ENCODE measurements around the gene CLEC2A. TPM values are rescaled to one million over a fixed set of nuclear protein-coding genes. Genes with fewer than 3 reads are reported as not detected.

Gene CLEC2A
- total and polyA plus RNA-seq, 8 donors = not detected

GRCh38 chr12:9936591-9936990 lies 4.4 kb upstream of the CLEC2A start:
- intact Hi-C loops (cut with DNase I) = no loop called here
- no peak for ATAC-seq

GRCh38 chr12:9935026-9935425 lies 2.9 kb upstream of the CLEC2A start:
- H3K27ac ChIP-seq = no peak overlapping the region
- ATAC-seq = no peak
- intact Hi-C loops (cut with DNase I) = no loop called here
- no peak overlapping the region for H3K4me3 ChIP-seq
- no peaks in the 10 kb centered on the region for H3K36me3 ChIP-seq
- no peaks in the 10 kb centered on the region for H3K27me3 ChIP-seq
- no peak for TF ChIP-seq CTCF (IDR thresholded peaks at IDR 0.05)
- DNase-seq = no peak
- no peaks in the 10 kb centered on the region for H3K4me1 ChIP-seq
- no peaks in the 10 kb centered on the region for H3K9me3 ChIP-seq

More at GRCh38 chr12:9936591-9936990, 4.4 kb upstream of the CLEC2A start:
- no peaks in the 10 kb centered on the region for H3K36me3 ChIP-seq
- no peak for TF ChIP-seq CTCF (IDR thresholded peaks at IDR 0.05)
- no peak for DNase-seq
- no peaks in the 10 kb centered on the region for H3K4me1 ChIP-seq
- no peaks in the 10 kb centered on the region for H3K27me3 ChIP-seq
- no peaks in the 10 kb centered on the region for H3K9me3 ChIP-seq
- H3K4me3 ChIP-seq = no peak overlapping the region
- no peak overlapping the region for H3K27ac ChIP-seq

- no peaks in the 10 kb centered on the region for H3K36me3 ChIP-seq
- H3K4me3 ChIP-seq = no peak overlapping the region
- H3K4me1 ChIP-seq = no peaks in the 10 kb centered on the region
Measured at GRCh38 chr12:9933958-9934357, 1.8 kb upstream of the CLEC2A start.

GRCh38 chr12:9931245-9931644 lies 925 bp downstream of the CLEC2A start:
- no peak overlapping the region for H3K27ac ChIP-seq
- DNase-seq (no peak), ATAC-seq (no peak)
- intact Hi-C loops (cut with DNase I) = no loop called here
- no peak overlapping the region for H3K4me3 ChIP-seq
- H3K27me3 ChIP-seq = no peaks in the 10 kb centered on the region
- TF ChIP-seq CTCF (IDR thresholded peaks at IDR 0.05) = no peak
- H3K36me3 ChIP-seq = no peaks in the 10 kb centered on the region
- no peaks in the 10 kb centered on the region for H3K4me1 ChIP-seq
- no peaks in the 10 kb centered on the region for H3K9me3 ChIP-seq

More at GRCh38 chr12:9933958-9934357, 1.8 kb upstream of the CLEC2A start:
- Histone ChIP-seq H3K27ac (no peak overlapping the region), H3K9me3 (no peaks in the 10 kb centered on the region), H3K27me3 (no peaks in the 10 kb centered on the region)
- ATAC-seq (no peak), DNase-seq (no peak)
- no peak for TF ChIP-seq CTCF (IDR thresholded peaks at IDR 0.05)
- intact Hi-C loops (cut with DNase I) = no loop called here

DNA sequence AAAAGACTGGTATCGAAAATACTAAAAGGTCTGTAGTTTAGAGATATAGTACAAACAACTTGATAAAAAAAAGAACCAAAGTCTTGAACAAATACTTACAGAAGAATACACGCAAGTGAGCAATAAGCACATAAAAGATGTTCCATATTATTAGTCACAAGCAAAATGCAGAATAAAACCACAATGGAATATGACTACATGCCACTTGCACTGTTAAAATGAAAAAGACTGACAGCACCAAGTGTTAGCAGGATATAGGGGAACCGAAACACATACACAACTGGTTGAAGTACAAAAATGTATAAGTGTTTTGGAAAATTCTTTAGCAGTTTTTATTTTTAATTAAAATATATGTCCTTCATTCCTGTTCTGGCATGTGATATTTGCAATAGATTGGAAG lies 3.6 kb downstream of the CLEC2A start:
- Histone ChIP-seq H3K27ac (no peak overlapping the region), H3K36me3 (no peaks in the 10 kb centered on the region), H3K9me3 (no peaks in the 10 kb centered on the region), H3K27me3 (no peaks in the 10 kb centered on the region), H3K4me3 (no peak overlapping the region), H3K4me1 (no peaks in the 10 kb centered on the region)
- intact Hi-C loops (cut with DNase I) = loop anchor here in 1 of 2 donors (5.0 kb wide), 1 partner anchor 181 kb away; no protein-coding TSS in a partner anchor
- TF ChIP-seq CTCF (IDR thresholded peaks at IDR 0.05) = no peak
- no peak for DNase-seq
- no peak for ATAC-seq

All from left lung (tissue), 10 donors.